HCT116 (cell line): ENCODE results near the gene THUMPD2.

Source experiments
- CBX3 ChIP-seq: IDR thresholded peaks from 2 replicates; pipeline ENCODE4 v1.6.1; 2012; ENCODE audit warnings: low read depth
- CEBPB ChIP-seq: IDR thresholded peaks from 2 replicates; pipeline ENCODE4 v1.6.1; 2012; ENCODE audit warnings: low read depth
- ELF1 ChIP-seq: IDR thresholded peaks from 2 replicates; pipeline ENCODE4 v1.6.1; 2012; ENCODE audit warnings: low read depth, borderline replicate concordance
- EZH2 ChIP-seq: fragments of 200-600 bp; sonication (generic); IDR thresholded peaks from 2 replicates; pipeline ENCODE4 v1.6.1; 2017; ENCODE audit warnings: antibody characterized with exemption, mixed run types
- EZH2phosphoT487 ChIP-seq: fragments of 200-600 bp; IDR thresholded peaks from 2 replicates; pipeline ENCODE4 v1.6.1; 2018; ENCODE audit warnings: antibody characterized with exemption, borderline replicate concordance
- FOSL1 ChIP-seq: IDR thresholded peaks from 2 replicates; pipeline ENCODE4 v1.6.1; 2012; ENCODE audit warnings: low read depth
- MAX ChIP-seq: IDR thresholded peaks from 2 replicates; pipeline ENCODE4 v1.6.1; 2012
- POLR2A ChIP-seq: IDR thresholded peaks from 2 replicates; pipeline ENCODE4 v1.7.0; 2011; ENCODE audit warnings: borderline replicate concordance; ENCODE audit not compliant: insufficient read depth, insufficient read length; ENCODE audit errors: extremely low read depth
- POLR2AphosphoS5 ChIP-seq: IDR thresholded peaks from 2 replicates; pipeline ENCODE4 v1.6.1; 2011; ENCODE audit warnings: mild to moderate bottlenecking, low read depth, low read length, moderate library complexity
- TCF7L2 ChIP-seq: IDR thresholded peaks from 2 replicates; pipeline ENCODE4 v1.7.0; 2011; ENCODE audit warnings: borderline replicate concordance, inconsistent platforms; ENCODE audit not compliant: insufficient read depth, insufficient read length; ENCODE audit errors: extremely low read depth
- YY1 ChIP-seq: IDR thresholded peaks from 2 replicates; pipeline ENCODE4 v1.6.1; 2011; ENCODE audit warnings: low read length, low read depth, moderate library complexity, mild to moderate bottlenecking; ENCODE audit not compliant: insufficient replicate concordance; ENCODE audit errors: extremely low read depth
- TF ChIP-seq, protein P1 (sequence below), 3 experiments: fragments of 200-600 bp in 1 of 3; sonication (generic) in 1 of 3; IDR thresholded peaks in 2 of 3; conservative IDR thresholded peaks in 1 of 3; 2 replicates each; pipeline ENCODE4 v1.5.1; 2012 to 2017; ENCODE audit warnings: low read depth in 2 of 3, low read length in 2 of 3, antibody characterized with exemption in 1 of 3, borderline replicate concordance in 1 of 3, control low read depth in 1 of 3, mild to moderate bottlenecking in 1 of 3, mixed read lengths in 1 of 3, mixed run types in 1 of 3, moderate library complexity in 1 of 3; ENCODE audit not compliant: insufficient read depth in 1 of 3

- TF ChIP-seq CEBPB: no peak
- TF ChIP-seq POLR2A: no peak
- TF ChIP-seq, protein P1, sequence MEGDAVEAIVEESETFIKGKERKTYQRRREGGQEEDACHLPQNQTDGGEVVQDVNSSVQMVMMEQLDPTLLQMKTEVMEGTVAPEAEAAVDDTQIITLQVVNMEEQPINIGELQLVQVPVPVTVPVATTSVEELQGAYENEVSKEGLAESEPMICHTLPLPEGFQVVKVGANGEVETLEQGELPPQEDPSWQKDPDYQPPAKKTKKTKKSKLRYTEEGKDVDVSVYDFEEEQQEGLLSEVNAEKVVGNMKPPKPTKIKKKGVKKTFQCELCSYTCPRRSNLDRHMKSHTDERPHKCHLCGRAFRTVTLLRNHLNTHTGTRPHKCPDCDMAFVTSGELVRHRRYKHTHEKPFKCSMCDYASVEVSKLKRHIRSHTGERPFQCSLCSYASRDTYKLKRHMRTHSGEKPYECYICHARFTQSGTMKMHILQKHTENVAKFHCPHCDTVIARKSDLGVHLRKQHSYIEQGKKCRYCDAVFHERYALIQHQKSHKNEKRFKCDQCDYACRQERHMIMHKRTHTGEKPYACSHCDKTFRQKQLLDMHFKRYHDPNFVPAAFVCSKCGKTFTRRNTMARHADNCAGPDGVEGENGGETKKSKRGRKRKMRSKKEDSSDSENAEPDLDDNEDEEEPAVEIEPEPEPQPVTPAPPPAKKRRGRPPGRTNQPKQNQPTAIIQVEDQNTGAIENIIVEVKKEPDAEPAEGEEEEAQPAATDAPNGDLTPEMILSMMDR (IDR thresholded peaks at IDR 0.05 in 2 of 3, conservative IDR thresholded peaks at IDR 0.05 in 1 of 3; ENCODE audit: borderline replicate concordance in 1 of 3, insufficient read depth in 1 of 3, low read depth in 2 of 3, low read length in 2 of 3): no peak
- TF ChIP-seq EZH2phosphoT487: no peak
- TF ChIP-seq FOSL1: no peak
- no peak for TF ChIP-seq MAX
- no peak for TF ChIP-seq YY1
- no peak for TF ChIP-seq POLR2AphosphoS5
- TF ChIP-seq CBX3: no peak
- TF ChIP-seq TCF7L2: no peak
- no peak for TF ChIP-seq ELF1
- no peak for TF ChIP-seq EZH2
Observed at GRCh38 chr2:39733070-39733674, 45.9 kb downstream of the THUMPD2 start.
